Hepatocyte (in vitro differentiated cells): ENCODE measurements around the gene CDC23.

ENCODE experiments used
- CTCF ChIP-seq: fragments of 200-600 bp; sonication (generic); IDR thresholded peaks from 2 replicates; pipeline ENCODE4 v1.5.1; 2016; ENCODE audit warnings: antibody characterized with exemption, mild to moderate bottlenecking; ENCODE audit not compliant: poor library complexity
- EZH2 ChIP-seq: fragments of 200-600 bp; sonication (generic); IDR thresholded peaks from 2 replicates; pipeline ENCODE4 v1.6.1; 2016; ENCODE audit warnings: antibody characterized with exemption, mild to moderate bottlenecking, borderline replicate concordance
- EZH2phosphoT487 ChIP-seq: fragments of 200-600 bp; sonication (generic); IDR thresholded peaks from one replicate; pipeline ENCODE4 v1.6.1; 2018; ENCODE audit warnings: antibody characterized with exemption, mild to moderate bottlenecking, low read depth, moderate library complexity; ENCODE audit not compliant: unreplicated experiment, severe bottlenecking

GRCh38 chr5:138230261-138230660 lies 17.1 kb upstream of the CDC23 start:
- no peak for TF ChIP-seq CTCF
- TF ChIP-seq EZH2, result no peak
- no peak for TF ChIP-seq EZH2phosphoT487
